Activated effector memory CD4-positive, alpha-beta T cell treated with anti-CD3 and anti-CD28 coated beads, Interleukin-2, amount 50 U/mL, for 16 hours (primary cell): ENCODE data around the gene SMPD4.
"Not testable (repeated sequence)": the region's sequence is repeated elsewhere in the genome, so short reads cannot be mapped to it uniquely, and the experiment has no call there.

Experiments
- DNase-seq: peaks from one replicate; pipeline ENCODE4 v3.0.0-alpha.2; 2020

The SMPD4 gene

DNA sequence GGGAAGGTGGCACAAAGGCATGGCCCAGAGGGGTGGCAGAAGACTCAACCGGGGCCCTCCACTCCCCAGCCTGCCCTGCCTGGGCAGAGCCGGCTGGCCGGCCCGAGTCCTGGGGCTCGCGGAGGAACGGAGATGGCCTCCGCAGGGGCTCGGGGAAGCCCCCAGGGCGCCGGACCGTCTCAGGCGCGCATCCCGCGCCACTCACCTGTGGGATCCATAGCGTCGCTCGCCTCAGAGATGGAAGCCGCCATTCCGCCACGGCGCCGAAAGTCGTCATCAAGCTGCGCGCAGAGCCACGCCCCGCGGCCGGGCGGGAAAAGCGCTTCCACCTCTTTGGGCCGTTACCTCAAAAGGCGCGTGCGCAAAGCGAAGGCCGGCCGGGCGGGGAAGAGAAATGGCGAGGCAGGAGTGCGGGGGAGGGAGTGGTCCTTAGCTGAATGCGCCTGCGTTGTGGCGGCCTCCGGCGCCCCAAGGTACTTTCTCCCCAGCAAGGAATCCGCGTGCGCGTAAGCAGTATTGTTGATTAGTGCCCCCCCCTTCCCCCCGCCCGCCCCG is at the start of gene SMPD4:
Gene SMPD4 (minus strand): TSS at position 278 of the 555 bp plus-strand sequence. CDS start 5,010 bp downstream, outside the sequence.
- DNase-seq: peak; percentile 99

DNA sequence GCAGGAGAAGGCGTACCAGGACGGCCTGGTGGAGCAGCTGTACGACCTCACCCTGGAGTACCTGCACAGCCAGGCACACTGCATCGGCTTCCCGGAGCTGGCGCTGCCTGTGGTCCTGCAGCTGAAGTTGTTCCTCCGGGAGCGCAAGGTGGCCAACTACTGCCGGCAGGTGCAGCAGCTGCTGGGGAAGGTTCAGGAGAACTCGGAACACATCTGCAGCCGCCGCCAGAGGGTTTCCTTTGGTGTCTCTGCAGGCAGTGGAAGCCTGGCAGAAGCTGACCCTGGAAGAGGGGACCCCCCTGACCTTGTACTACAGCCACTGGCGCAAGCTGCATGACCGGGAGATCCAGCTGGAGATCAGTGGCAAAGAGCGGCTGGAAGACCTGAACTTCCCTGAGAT is 49.5 kb upstream of the SMPD4 start:
- not testable (repeated sequence) for DNase-seq

- not testable (repeated sequence) for DNase-seq
Measured at GRCh38 chr2:130230376-130230775, 49.0 kb upstream of the SMPD4 start.

DNA sequence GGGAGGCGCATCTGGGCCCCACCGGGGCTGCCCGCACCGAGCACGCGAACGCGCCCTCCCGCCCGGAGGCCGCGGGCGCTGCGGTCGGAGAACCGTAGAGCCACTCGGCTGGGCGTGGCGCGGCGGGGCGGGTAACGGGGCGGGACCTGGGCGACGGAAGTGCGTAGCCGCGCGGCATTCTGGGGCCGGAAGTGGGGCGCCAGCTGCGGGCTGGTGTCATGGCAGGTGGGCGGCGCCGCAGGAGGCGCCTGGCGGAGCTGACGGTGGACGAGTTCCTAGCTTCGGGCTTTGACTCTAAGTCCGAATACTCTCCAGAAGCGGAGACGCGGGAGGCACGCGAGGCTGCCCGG is 47.7 kb upstream of the SMPD4 start:
- not testable (repeated sequence) for DNase-seq

- not testable (repeated sequence) for DNase-seq
Measured at GRCh38 chr2:130228467-130229160, 47.2 kb upstream of the SMPD4 start.

DNA sequence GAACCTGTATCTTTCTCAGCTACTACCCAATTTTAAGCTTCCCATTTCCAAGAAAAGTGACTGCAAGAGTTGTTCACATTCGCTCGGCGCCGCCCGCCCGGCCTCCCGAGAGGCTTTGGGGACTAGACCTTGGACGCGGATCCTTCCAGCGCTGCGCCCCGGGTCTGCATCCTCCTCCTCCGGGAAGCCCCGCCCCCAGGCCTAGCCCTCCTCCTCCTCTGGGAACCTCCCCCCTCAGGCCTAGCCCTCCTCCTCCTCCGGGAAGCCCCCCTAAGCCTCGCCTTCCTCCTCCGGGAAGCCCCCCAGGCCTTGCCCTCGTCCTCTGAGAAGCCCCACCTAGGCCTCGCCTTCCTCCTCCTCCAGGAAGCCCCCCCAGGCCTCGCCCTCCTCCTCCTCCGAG is 46.6 kb upstream of the SMPD4 start:
- DNase-seq: not testable (repeated sequence)

DNA sequence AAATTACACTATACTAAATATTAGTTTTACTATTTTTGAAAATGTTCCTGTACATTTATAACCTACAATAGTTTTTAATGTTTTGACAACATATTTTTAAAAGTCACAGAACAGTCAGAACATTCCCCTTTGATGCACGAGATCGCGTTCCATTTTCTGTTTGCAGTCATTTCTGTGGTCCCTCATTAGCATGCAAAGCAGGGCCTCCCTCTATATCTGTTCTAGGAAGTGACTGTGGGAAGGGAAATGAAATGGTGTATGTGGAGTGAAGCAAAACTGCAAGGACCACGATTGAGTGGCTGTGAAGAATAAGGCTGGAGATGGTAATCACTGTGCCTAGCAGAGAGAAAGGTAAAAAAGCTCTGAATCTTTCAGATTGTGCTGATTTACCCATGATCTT is 41.1 kb upstream of the SMPD4 start:
- not testable (repeated sequence) for DNase-seq

GRCh38 chr2:130220505-130220904 is 39.1 kb upstream of the SMPD4 start:
- DNase-seq: not testable (repeated sequence)

GRCh38 chr2:130219147-130219546 is 37.7 kb upstream of the SMPD4 start:
- DNase-seq: not testable (repeated sequence)

DNA sequence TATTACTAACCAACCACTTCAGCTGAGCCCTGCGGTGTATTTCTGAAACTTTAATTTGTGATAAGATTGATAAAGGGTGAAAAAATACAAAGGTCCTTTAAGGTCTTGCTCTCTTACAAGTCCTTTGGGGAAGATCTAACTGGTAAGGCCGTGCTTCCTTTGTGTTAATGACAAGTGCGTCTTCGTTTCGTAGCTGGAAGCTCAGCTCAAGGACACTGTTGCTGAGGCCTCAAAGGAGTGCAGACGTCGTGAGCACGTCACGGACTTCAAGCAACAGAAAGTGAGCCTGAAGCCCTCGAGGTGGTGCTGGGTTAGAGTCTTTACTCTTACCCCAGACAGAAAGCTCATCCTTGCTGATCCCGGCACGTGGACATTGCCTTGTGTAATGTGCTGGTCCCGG is 25.6 kb upstream of the SMPD4 start:
- not testable (repeated sequence) for DNase-seq

GRCh38 chr2:130203150-130203549 is 21.7 kb upstream of the SMPD4 start:
- DNase-seq: not testable (repeated sequence)

DNA sequence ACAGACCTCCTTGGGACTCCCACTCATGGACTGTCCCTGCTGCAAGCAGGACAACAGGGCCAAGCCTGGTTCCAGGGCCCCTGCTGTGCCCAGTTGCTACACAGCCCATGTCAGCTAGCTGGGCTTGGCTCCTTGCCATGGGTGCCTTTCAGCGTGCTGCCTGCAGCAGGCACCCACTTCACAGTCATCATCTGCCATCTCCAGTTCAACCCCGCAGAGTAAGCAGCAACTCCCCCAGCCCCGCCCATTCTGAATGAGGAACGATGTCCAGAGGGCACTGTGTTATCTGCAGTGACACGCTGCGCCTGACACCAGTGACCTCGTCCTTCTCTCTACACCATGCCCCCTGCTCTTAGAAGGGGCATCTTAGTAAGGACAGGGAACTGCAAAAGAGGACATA is 21.1 kb upstream of the SMPD4 start:
- DNase-seq: not testable (repeated sequence)

- no peak for DNase-seq
Measured at GRCh38 chr2:130198343-130198742, 16.9 kb upstream of the SMPD4 start, which contains the start of gene TUBA3E. Gene TUBA3E, minus strand, starts transcription at chr2:130198439. Its CDS starts 79 bp downstream, at chr2:130198360.

GRCh38 chr2:130196052-130196451 is 14.7 kb upstream of the SMPD4 start:
- not testable (repeated sequence) for DNase-seq

- not testable (repeated sequence) for DNase-seq
Measured at GRCh38 chr2:130195089-130195635, 13.8 kb upstream of the SMPD4 start.

GRCh38 chr2:130193824-130194223 is 12.4 kb upstream of the SMPD4 start:
- DNase-seq: not testable (repeated sequence)

- DNase-seq: not testable (repeated sequence)
Measured at GRCh38 chr2:130192451-130192850, 11.0 kb upstream of the SMPD4 start.

GRCh38 chr2:130191319-130191718 is 9.9 kb upstream of the SMPD4 start:
- DNase-seq: peak; percentile 43

DNA sequence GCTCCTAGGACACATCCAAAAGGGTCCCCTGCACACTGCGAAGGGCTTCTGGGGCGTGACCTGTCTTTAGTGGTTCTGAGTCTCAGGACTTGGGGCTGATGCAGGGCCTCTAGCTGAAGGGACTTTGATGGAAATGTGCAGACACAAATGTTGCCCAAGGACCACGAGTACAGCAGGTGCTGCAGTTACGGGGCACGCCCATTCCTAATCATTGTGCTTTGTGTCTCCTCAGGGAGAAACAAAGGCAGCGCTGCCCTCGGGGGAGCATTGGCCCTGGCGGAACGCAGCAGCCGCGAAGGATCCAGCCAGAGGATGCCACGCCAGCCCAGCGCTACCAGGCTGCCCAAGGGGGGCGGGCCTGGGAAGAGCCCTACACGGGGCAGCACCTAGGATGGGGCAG is 8.8 kb upstream of the SMPD4 start:
- DNase-seq: peak; percentile 57

DNA sequence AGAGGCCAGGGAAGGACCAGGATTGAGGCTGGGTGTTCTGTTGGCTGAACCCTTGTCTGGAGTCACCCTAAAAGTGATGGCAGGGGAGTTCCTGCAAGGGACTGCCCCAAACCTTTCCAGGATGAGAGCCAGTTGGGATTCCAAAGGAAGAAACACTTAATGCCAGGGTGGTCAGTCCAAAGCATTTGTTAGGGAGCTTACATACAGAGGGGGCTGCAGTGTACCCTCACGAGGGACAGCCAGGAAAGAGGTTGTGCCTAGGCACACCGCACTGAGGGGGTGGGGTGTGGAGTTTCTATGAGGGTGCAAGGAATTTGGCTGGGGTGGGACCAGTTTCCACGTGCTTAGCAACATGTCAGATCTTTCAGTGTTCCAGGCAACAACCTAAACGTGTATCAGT is 7.6 kb upstream of the SMPD4 start:
- DNase-seq: peak; percentile 5

DNA sequence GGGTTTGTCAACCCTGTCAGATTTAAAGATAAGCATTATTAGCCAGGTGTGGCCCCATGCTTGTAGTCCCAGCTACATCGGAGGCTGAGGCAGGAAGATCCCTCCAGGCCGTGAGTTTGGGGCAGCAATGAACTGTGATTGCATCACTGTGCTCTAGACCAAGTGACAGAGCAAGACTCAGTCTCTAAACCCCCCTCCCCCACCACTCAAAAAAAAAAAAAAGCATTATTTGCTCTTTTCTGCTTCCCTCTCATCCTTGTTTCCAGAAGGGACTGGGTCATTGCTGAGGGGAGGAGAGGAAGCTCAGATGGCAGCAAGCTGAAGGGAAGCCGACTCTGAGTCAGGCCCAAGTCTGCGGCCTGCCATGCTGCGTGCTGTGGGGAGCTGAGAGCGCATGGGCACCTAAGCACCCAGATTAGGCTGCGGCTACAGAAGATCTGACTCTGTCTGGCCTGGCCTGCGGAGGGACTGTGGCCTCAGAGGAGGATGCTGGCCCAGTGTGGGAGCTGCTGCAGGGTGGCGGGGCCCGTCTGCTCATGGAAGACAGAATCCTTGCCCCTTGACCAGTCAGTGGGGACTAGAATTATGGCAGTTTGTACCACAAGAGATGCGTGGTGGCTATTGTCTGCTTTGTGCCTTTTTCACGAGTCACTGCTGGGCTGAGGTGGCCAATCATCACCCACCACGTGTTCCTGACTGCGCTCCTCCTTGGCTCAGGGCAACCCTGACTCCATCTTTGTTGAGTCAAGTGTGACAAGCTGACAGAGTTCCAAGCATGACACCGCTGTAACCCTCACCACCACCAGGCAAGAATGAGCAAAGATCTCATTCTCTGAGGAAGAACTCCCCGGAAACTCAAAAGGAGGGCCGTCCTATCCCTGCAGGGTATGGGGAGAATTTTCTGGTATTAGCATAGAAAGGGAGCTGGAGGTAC is 6.7 kb upstream of the SMPD4 start:
- DNase-seq: peak; percentile 47

- peak; percentile 37 for DNase-seq
Measured at GRCh38 chr2:130187268-130187667, 5.9 kb upstream of the SMPD4 start.

GRCh38 chr2:130186391-130186790 is 5.0 kb upstream of the SMPD4 start:
- peak; percentile 49 for DNase-seq
